HT1080 (cell line): Measurements from ENCODE around the gene RNF167. TPM values are rescaled to one million over a fixed set of nuclear protein-coding genes. Genes with fewer than 3 reads are reported as not detected.
A peak's percentile ranks its signal among the peaks of the same experiment; 100 is the strongest.

Experiments
- DNase-seq: peaks from one replicate; pipeline ENCODE4 v3.0.0-alpha.2; 2015; ENCODE audit warnings: low read depth
- small RNA-seq: library from RNA; depleted of rRNA; stranded (forward); fragments of <200 nt; gene quantifications from one replicate; pipeline ENCODE3, GENCODE V24; 2014
- total RNA-seq: library from RNA; depleted of rRNA; stranded (reverse); fragments of >200 nt; shearing (Covaris generic); gene quantifications from 2 replicates; pipeline ENCODE4 v1.2.3, GENCODE V29; 2014; rRNA removed

RNF167 gene
- total RNA-seq, 1 experiment from 2014 or later: 95.7 TPM

DNA sequence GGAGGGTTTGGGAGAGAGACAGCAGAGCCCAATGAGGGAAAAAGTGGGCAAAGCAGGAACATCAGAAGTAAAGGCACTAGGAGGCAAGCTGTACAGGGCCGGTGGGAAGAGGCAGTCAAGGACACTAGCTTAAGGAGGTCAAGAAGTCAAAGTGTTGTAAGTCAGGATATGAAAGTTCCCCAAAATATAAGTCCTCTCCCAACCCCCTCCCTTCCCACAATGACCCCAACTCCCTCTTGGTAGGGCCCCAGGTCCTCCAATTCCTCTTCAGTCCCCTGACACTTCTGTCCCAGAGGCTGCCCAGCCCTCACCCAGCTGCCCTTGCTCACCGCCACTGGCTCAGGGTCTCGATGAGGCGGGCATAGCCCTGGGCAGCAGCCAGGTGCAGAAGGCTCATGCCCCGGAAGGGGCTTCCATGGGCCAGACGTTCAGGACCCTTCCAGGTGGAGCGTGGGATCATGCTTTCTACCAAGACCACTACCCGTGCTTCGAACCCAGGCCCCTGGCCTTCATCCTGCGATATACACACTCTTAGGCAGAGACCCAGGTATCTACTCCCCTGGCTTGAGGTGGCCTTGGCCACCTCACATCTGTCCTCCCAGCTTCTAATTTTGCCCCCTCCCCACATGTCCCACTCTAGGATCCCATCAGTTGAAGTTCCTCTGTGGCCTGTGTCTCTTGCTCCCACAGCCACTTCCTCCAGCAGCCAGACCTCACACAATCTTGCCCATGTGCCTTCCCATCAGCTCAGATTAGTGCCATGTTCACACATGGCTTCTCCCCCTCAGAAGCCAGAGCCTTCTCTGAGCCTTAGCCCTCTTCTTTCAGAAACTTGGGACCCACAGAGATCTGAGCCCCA lies 33.4 kb downstream of the RNF167 start:
- no peak for DNase-seq

GRCh38 chr17:4974115-4974670 lies 34.1 kb downstream of the RNF167 start:
- no peak for DNase-seq

- no peak for DNase-seq
Observed at GRCh38 chr17:4978726-4979125, 38.7 kb downstream of the RNF167 start.

DNA sequence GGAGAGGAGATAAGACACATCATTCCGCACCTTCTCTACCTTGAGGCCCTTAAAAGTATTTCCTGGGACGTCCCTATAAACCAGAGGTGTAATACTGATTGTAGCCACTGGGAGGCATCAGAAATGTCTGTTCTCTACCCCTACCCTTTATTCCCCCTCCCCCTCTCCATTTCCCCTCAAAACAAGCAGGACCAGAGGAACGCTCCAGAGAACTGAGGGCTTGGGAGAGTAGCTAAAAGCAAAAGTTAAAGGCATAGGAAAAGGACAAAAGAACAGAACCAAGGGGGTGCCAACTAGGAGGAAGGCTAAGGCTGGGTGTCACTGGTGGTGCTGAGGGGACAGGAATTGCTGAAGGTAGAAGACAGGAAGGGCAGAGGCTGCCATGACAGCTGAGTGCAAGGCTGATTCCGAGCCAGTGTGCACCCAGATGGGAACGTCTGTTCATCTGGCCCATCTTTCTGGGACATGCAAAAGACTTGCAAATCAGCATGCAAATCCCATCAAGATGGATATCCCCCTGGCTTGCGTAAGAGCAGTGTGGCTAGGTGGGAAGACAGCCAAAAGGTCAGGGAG lies 40.7 kb downstream of the RNF167 start:
- peak; percentile 44 for DNase-seq

DNA sequence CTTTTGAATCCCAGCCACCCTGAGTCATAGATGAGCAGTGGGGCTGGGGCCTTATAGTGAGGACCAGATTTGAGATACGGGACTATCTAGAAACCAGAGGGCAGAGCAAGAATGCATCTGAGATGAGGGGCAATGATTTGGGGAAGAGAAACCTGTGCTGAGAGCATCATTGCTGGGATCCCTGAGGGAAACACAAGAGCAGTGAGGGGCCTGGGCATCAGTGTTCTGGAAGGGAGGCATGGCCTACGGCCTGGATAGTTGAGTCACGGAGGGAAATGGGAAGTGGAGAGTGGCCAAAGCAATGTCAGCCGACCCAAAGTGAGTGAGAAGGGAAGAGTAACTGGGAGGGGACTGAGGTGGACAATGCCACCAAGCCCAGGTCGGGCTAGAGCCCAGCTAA lies 42.2 kb downstream of the RNF167 start:
- DNase-seq: no peak

DNA sequence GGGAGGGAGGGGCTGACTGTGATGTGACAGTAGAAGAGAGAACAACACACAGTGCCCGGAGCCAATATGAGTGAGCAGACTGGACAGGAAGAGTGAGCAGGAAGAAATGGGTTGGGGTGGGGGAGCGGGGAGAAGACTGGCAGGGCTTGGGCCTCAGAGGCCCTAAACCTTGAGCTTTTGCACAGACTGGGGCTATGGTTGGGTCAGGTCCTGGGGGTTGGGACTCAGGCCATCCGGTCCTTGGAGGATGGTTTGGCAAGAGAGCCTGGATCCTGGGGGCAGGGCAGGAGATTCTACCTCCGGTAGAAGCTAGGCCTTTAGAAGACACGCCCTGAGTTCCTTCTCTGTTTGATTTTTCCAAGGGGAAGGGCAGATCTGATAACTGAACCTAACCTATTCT lies 46.3 kb downstream of the RNF167 start:
- DNase-seq: peak; percentile 23

GRCh38 chr17:4986951-4987766 lies 47.1 kb downstream of the RNF167 start, which contains the start of gene CAMTA2:
TSS of gene CAMTA2 (minus strand) at chr17:4987675. CDS start at chr17:4986222, 1,453 bp downstream.
- DNase-seq: peak; percentile 86

GRCh38 chr17:4987767-4988567 lies 47.9 kb downstream of the RNF167 start:
- no peak for DNase-seq

- no peak for DNase-seq
Observed at GRCh38 chr17:4994081-4994595, 54.1 kb downstream of the RNF167 start.

Small RNA genes lying within 50 kb of the gene (small RNA-seq; reads per million reads assigned to genes)
- gene MIR6864: not detected
- not detected for gene MIR6865

Other genes with a start within 250 kb of the RNF167 start
- gene PELP1, start 236.1 kb upstream of the RNF167 start, total RNA-seq: 28.0 and 34.2 TPM in 2 replicates
- 22.1 and 27.4 TPM in 2 replicates for gene ARRB2, start 229.6 kb upstream of the RNF167 start, total RNA-seq
- gene MED11, start 208.8 kb upstream of the RNF167 start, total RNA-seq: 28.9 and 35.8 TPM in 2 replicates
- not detected in 2 replicates for gene ZMYND15, start 200.4 kb upstream of the RNF167 start, total RNA-seq
- 0.40 and 1.0 TPM in 2 replicates for gene CXCL16, start 200.3 kb upstream of the RNF167 start, total RNA-seq
- not detected in 2 replicates for gene TM4SF5, start 168.4 kb upstream of the RNF167 start, total RNA-seq
- gene VMO1, start 153.9 kb upstream of the RNF167 start, total RNA-seq: not detected in 2 replicates
- gene GLTPD2, start 151.3 kb upstream of the RNF167 start, total RNA-seq: not detected in 2 replicates
- 235 and 261 TPM in 2 replicates for gene PSMB6, start 144.1 kb upstream of the RNF167 start, total RNA-seq
- 12.8 and 13.1 TPM in 2 replicates for gene PLD2, start 133.1 kb upstream of the RNF167 start, total RNA-seq
- gene MINK1, start 106.9 kb upstream of the RNF167 start, total RNA-seq: 27.1 and 28.7 TPM in 2 replicates
- 0.07 and 0.48 TPM in 2 replicates for gene C17orf107, start 40.7 kb upstream of the RNF167 start, total RNA-seq
- not detected in 2 replicates for gene CHRNE, start 37.2 kb upstream of the RNF167 start, total RNA-seq
- gene GP1BA, start 8.0 kb upstream of the RNF167 start, total RNA-seq: not detected in 2 replicates
- gene SLC25A11, start 222 bp upstream of the RNF167 start, total RNA-seq: 103 and 112 TPM in 2 replicates
- gene PFN1, start 8.3 kb downstream of the RNF167 start, total RNA-seq: 1,934 and 2,529 TPM in 2 replicates
- gene ENO3, start 10.9 kb downstream of the RNF167 start, total RNA-seq: 2.5 and 3.0 TPM in 2 replicates
- 75.6 and 81.8 TPM in 2 replicates for gene SPAG7, start 27.5 kb downstream of the RNF167 start, total RNA-seq
- 7.6 and 14.3 TPM in 2 replicates for gene CAMTA2, start 47.4 kb downstream of the RNF167 start, total RNA-seq
- 0.08 TPM in 1 of 2 replicates, not detected in the other for gene INCA1, start 57.3 kb downstream of the RNF167 start, total RNA-seq
- gene KIF1C, start 57.7 kb downstream of the RNF167 start, total RNA-seq: 64.3 and 67.6 TPM in 2 replicates
- not detected in 2 replicates for gene SLC52A1, start 95.2 kb downstream of the RNF167 start, total RNA-seq
- gene ZFP3, start 138.2 kb downstream of the RNF167 start, total RNA-seq: not detected in 2 replicates
- 9.1 and 9.5 TPM in 2 replicates for gene ZNF232, start 171.6 kb downstream of the RNF167 start, total RNA-seq
- gene USP6, start 175.8 kb downstream of the RNF167 start, total RNA-seq: under 0.01 TPM in 1 of 2 replicates, not detected in the other